Peyer's patch (tissue), 4 donors: ENCODE measurements around the gene ZNF367.

Experiments
- POLR2A ChIP-seq, 2 donors: fragments of 450-650 bp; IDR thresholded peaks; one replicate each; pipeline ENCODE4 v1.5.1; 2017; ENCODE audit warnings: antibody characterized with exemption in 2 of 2, mild to moderate bottlenecking in 2 of 2, moderate library complexity in 2 of 2
- TF ChIP-seq, protein P1 (sequence below), 6 experiments: fragments of 450-650 bp in 4 of 6; fragments of 200-600 bp in 2 of 6; sonication (generic) in 1 of 6; IDR thresholded peaks; one replicate each; pipeline ENCODE4 v1.5.1; 2017 to 2019; ENCODE audit warnings: antibody characterized with exemption in 6 of 6, mild to moderate bottlenecking in 3 of 6, moderate library complexity in 1 of 6

DNA sequence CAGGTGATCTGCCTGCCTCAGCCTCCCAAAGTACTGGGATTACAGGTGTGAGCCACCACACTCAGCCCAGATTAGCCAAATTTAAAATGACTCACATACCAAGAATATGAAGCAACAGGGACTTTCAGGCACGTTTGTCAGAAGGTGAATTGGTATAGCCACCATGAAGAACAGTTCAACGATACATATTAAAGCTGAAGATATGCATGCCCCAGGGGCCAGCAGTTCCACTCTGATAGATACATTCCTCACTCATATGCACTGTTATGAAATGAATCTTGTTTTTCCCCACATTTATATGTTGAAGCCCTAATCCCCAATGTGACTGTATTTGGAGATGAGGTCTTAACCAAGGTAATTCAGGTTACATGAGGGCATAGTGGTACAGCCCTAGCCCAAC lies 57.2 kb downstream of the ZNF367 start:
- TF ChIP-seq, protein P1, sequence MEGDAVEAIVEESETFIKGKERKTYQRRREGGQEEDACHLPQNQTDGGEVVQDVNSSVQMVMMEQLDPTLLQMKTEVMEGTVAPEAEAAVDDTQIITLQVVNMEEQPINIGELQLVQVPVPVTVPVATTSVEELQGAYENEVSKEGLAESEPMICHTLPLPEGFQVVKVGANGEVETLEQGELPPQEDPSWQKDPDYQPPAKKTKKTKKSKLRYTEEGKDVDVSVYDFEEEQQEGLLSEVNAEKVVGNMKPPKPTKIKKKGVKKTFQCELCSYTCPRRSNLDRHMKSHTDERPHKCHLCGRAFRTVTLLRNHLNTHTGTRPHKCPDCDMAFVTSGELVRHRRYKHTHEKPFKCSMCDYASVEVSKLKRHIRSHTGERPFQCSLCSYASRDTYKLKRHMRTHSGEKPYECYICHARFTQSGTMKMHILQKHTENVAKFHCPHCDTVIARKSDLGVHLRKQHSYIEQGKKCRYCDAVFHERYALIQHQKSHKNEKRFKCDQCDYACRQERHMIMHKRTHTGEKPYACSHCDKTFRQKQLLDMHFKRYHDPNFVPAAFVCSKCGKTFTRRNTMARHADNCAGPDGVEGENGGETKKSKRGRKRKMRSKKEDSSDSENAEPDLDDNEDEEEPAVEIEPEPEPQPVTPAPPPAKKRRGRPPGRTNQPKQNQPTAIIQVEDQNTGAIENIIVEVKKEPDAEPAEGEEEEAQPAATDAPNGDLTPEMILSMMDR (IDR thresholded peaks at IDR 0.05) = no peak
- TF ChIP-seq POLR2A (IDR thresholded peaks at IDR 0.05) = no peak
